GM19025 (cell line): ENCODE data around the gene PSMF1.

Source experiments
- ATAC-seq: cut with Tn5 transposase; IDR thresholded peaks from one replicate; pipeline ENCODE4 v1.9.1; 2021; ENCODE audit warnings: mild to moderate bottlenecking, low read depth, moderate library complexity; ENCODE audit not compliant: unreplicated experiment

Gene PSMF1

DNA sequence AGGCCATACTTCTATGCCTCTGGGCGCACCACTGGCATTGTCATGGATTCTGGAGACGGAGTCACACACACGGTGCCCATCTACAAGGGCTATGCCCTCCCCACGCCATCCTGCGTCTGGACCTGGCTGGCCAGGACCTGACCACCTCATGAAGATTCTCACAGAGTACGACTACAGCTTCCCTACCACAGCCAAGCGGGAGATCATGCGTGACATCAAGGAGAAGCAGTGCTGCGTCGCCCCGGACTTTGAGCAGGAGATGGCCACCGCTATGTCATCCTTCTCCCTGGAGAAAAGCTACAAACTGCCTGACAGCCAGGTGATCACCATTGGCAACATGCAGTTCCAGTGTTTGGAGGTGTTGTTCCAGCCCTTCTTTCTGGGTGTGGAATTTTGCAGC, 42.6 kb downstream of the PSMF1 start:
- ATAC-seq = no peak

DNA sequence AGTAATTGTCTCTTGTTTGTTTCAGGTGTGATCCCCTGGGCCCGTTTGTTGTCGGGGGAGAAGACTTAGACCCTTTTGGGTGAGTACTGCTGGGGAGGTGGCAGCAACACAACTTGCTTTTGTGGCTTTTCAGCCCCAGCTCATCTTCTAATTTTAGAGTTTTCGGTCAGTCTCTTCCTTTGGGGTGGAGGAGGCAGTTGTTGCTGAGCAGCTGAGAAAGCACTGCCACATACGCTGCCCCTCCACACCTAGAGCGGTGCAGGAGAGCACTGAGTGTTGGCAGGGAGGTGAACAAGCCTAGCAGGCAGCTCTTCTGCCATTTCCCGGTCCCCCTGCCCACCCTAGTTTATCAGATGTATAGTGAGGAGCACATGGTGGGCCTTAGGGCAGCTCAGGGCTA, 44.7 kb downstream of the PSMF1 start:
- ATAC-seq = no peak

DNA sequence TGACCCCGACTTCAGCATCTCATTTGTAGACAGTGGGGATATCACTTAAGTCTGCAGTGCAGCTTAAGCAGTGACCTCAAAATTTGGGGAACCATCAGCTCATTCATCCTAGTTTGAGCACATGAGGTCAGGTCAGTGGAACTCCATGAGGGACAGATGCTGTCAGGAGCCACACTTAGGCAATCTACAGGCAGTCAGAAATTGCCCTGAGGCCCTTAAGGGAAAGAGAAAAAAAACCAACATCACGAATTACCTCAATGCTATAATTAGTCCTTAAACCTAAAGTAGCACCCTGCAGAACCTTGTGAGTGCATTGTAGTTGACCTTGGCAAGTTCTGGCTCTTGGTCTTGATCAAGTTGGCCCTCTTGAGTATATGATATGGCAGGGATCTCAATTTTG, 45.3 kb downstream of the PSMF1 start:
- no peak for ATAC-seq

DNA sequence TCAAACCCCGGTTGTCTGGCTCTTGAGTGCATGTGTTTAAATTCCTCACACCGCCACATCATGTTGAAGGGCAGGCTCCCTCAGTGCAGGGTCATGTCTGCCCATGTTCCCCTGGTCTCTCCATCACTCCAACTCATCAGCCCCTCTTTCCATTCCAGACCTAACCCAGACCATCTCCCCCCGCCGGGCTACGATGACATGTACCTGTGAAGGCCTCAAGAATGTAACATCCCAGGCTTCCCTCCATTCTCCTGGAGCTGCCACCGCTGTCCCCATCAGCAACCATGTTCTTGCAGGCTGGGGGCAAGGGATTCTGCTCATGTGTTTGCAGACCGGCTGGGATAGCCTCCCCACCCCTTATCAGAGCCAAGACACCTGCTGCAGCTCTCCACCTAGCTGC, 46.5 kb downstream of the PSMF1 start:
- ATAC-seq = no peak

GRCh38 chr20:1165521-1165920, 47.1 kb downstream of the PSMF1 start:
- no peak for ATAC-seq

GRCh38 chr20:1165941-1166340, 47.5 kb downstream of the PSMF1 start:
- ATAC-seq = no peak

GRCh38 chr20:1166948-1167720, 48.7 kb downstream of the PSMF1 start:
- no peak for ATAC-seq

GRCh38 chr20:1169224-1169623, 50.8 kb downstream of the PSMF1 start:
- no peak for ATAC-seq

DNA sequence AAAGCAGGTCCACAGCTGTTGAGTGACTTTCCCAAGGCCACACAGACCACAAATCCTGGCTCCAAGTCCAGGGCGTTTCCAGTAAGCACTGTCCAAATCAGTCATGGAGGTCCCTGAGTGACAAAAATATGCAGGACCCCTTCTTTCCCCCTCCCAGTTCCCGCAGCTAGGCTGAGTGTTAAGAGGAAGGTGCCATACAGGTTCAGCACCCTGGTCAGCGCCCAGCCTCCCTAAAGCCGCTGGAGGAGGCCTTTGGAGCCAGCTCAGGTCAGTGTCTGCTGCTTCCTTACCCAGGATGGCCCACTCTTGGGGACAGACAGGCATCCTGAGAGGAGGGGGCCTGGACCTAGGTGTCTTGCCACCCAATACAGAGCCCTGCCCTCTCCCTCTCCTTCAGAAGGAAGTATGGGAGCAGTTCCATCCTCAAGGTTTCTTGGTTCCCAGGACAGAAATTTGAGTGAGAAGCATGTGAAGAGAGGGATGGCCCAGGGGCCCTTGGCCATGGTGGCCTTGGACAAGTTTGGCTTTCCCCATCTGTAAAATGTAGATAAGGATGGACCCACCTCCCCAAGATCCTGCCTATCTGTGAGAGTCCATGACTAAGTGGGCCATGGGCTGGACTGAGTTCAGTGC, 53.2 kb downstream of the PSMF1 start:
- no peak for ATAC-seq

DNA sequence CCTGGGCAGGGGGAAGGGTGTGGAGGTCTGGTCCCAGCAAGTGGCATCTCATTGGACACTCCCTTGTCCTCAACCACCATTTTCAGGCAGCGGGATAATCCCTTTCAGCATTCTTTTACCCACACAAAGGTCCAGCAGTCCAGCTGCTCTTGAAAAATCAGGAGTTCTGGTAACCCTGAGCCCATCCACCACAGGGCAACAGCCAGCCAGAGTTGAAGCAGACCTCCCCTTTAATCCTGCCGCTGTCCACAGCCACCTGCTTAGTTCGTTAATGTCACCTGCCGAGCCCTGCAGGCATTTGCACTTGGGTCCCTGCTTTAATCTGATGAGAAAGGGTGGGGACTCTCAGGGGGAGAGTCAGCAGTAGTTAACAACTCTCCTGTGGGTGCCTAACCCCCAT, 55.3 kb downstream of the PSMF1 start:
- no peak for ATAC-seq

- no peak for ATAC-seq
Measured at GRCh38 chr20:1174787-1175186, 56.4 kb downstream of the PSMF1 start.

DNA sequence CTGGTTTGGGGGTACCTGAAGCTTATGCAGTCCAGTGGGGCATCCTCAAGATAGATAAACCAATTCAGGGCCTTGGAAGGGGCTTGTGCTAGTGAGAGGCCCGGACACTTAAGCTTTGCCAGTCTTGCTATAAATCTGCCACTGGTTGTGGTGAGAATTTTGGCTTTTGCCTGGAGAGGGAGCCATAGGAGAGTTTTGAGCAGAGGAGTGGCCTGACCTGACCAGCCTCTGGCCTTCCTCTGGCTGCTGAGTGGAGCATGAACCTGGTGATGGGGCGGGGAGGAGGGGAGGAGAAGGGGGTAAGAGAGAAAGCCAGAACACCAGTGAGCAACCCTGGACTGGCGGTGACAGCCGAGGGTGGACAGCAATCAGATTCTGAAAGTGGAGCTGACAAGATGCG, 59.3 kb downstream of the PSMF1 start:
- no peak for ATAC-seq

DNA sequence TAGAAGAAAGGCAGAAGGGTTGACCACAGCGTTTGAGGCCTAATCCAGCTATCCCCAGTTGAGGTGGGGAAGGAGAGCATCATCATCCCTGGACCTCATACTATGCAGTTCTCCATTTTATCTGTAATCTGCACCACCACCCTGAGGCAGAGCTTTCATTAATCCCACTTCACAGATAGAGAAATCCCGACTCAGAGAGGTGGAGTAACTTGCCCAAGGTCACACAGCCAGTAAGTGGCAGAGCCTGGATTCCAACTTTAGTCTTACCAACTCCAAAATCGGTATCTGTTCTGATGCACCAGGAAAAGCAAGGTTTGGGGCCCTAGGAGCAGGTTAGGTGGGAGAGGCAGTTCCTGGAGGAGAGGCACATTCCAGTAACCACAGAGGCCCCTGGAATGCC, 59.7 kb downstream of the PSMF1 start:
- ATAC-seq = no peak

DNA sequence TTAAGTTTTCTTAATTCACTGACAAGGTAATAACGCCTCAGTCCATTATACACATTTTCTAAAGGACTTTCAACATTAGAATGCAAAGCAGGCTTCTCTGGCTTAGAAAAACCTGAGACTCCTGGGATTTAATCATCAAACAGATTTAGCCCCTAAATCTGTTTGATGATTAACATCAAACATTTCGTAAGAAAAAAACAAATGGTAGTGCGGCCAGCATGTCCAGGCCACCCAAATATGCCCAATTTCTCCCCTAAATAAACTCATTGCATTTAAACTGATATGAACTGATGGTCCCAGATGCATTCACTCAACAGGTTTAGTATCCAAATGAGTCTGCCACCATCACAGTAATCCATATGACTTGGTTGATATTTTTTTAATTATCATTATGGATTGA, 60.2 kb downstream of the PSMF1 start:
- ATAC-seq = no peak

- ATAC-seq = no peak
Measured at GRCh38 chr20:1180949-1181348, 62.5 kb downstream of the PSMF1 start.

DNA sequence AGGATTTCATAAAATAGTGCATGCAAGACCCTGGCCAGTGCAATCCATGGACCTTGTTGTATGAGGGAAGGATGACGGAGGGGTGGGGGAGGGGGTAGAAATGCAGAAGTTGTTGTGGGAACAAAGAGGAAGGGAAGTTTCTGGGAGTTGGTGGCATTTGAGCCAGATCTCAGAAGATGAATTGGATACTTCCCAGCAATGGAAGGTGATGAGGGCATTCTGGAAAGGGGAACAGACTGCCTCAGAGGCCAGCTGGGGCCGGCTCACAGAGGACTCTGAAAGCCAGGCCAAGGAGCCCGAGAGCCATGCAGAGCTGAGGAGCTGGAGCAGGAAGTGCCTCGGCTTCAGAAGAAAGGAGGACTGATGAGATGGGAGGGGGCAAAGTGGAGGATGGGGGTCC, 63.7 kb downstream of the PSMF1 start:
- no peak for ATAC-seq

DNA sequence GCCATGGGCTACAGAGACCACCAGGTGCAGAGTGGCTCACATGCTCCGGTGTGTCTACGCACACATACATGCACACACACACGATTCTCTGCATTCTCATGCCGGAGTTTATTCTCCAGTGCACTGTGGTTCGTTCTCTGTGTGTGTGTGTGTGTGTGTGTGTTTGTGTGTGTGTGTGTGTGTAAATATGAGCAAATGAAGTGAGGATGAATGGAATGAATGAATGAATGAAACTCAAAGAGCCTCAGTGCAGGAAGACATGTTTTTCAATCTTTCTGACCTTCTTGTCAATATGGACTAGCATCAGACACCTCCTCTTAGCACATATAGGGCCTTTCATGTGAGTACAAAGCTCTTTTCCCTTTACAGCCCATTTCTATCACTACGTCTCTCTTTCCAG, 64.8 kb downstream of the PSMF1 start:
- ATAC-seq = no peak

DNA sequence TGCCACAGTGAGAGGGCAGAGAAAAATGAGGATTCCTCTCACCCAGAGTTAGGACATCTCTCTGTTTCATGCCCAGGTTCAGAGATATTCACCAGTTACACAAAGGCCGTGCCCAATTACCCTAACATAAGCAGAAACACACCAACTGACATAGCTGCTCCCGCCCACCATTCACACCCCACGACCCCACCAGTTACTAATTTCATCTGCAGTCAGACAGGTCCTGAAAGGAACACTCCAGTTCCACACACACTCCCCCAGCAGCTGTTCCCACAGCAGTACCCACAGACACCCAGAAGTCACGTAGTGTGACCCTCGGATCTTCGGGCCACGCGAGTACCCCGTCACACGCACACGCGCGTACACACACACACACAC, 65.8 kb downstream of the PSMF1 start:
- ATAC-seq = no peak

DNA sequence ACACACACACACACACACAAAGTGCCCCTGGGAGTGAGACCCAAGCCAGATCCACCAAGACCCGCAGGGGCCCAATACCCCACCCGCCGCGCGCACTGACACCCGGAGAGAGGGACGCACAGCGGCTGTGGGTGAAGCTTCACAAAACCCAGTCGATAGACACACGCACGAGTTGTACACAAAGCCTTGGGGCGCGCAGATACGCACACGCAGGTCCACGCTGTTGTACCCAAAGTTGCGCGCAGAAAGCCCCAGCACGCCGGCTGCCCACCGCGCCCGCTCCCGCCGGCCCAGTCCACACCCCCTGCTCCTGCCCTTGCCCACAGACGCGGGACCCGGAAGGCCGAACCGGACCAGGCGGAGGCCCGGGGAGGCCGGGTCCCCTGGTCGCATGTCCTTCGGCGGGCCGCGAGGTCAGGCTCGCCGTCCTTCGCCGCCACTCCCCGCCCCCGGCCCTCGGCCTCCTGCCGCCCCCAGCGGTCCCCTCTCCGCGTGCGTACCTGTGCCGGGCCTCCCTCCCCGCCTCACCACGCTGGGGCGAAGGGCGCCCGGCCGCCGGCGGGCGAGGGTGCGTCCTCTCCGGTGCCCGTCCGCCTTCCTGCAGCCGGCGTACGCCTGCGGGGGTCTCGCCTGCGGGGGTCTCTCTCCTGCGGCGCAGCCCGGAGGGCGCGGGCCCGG, 66.4 kb downstream of the PSMF1 start, which contains the start of gene TMEM74B:
Gene TMEM74B (minus strand): TSS at position 344 of the 678 bp plus-strand sequence. CDS start 1,180 bp downstream, outside the sequence.
- no peak for ATAC-seq

DNA sequence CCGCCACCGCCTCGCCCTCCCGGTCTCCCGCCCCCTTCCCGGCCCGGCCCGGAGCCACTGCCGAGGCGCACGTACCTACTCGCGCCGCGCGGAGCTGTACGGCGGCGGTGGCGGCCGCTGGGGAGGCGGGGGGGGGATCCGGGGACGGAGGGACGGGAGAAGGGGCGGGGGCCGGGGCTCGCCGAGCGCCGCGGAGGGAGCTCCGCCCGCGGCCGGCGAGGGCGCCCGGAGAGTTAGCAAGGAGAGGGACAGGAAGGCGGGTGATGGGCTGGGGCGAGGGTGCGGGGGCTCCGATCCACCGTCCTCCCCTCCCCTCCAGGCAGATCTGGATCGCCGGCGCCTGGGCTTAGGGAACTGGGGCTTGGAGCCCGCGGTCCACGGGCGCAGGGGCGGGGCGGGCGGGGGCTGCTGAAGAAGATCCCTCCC, 66.9 kb downstream of the PSMF1 start:
- ATAC-seq = no peak

- no peak for ATAC-seq
Measured at GRCh38 chr20:1185790-1186334, 67.5 kb downstream of the PSMF1 start.
